IMR-90 (cell line): ENCODE measurements around the gene MBOAT2. TPM values are rescaled to one million over a fixed set of nuclear protein-coding genes. Genes with fewer than 3 reads are reported as not detected.

Source experiments
- ATAC-seq: fragments of 200-7000 bp; cut with Tn5 transposase; 2 replicates; pipeline ENCODE4 v1.9.1; 2020; ENCODE audit warnings: low read depth, mild to moderate bottlenecking, moderate library complexity
- BruUV-seq: library from RNA; stranded (reverse); fragments of 400-500 nt; replicated peaks from 2 replicates; lab custom pipeline; 2021; lab: Mats Ljungman, UMichigan
- CTCF ChIA-PET: fragments of 300-600 bp; formaldehyde crosslinking; extraction: SDS; loops from one replicate; lab custom pipeline; 2021; ENCODE audit warnings: antibody characterized with exemption; lab: Yijun Ruan, JAX
- POLR2A ChIA-PET: fragments of 300-600 bp; sonication (Branson Sonifier 250); formaldehyde crosslinking; loops from one replicate; lab custom pipeline; 2022; ENCODE audit warnings: antibody characterized with exemption; ENCODE audit not compliant: unreplicated experiment; lab: Charles Lee
- DNase-seq: peaks from one replicate; pipeline ENCODE4 v3.0.0; 2013
- H2AFZ ChIP-seq: replicated peaks from 2 replicates; pipeline ENCODE3; 2013; ENCODE audit warnings: low read length, mild to moderate bottlenecking; ENCODE audit not compliant: poor library complexity
- H2AK5ac ChIP-seq: 2 replicates; pipeline ENCODE4 v1.6.1; 2013; ENCODE audit warnings: low read depth, low read length, inconsistent platforms
- H2AK9ac ChIP-seq: replicated peaks from 2 replicates; pipeline ENCODE3; 2013; ENCODE audit warnings: mild to moderate bottlenecking, low read depth, low read length, moderate library complexity; ENCODE audit not compliant: poor library complexity
- H2BK120ac ChIP-seq: 2 replicates; pipeline ENCODE4 v1.6.1; 2013; ENCODE audit warnings: low read depth, low read length, inconsistent platforms
- H2BK15ac ChIP-seq: 3 replicates; pipeline ENCODE4 v1.6.1; 2013; ENCODE audit warnings: low read depth, low read length, inconsistent platforms
- H2BK20ac ChIP-seq: 2 replicates; pipeline ENCODE4 v1.6.1; 2013; ENCODE audit warnings: low read depth, mild to moderate bottlenecking, inconsistent platforms, low read length, moderate library complexity
- H2BK5ac ChIP-seq: 2 replicates; pipeline ENCODE4 v1.6.1; 2013; ENCODE audit warnings: mild to moderate bottlenecking, low read depth, low read length, inconsistent platforms; ENCODE audit not compliant: poor library complexity, severe bottlenecking
- H3K14ac ChIP-seq: replicated peaks from 2 replicates; pipeline ENCODE4 v1.6.1; 2013; ENCODE audit warnings: low read depth, low read length, inconsistent platforms
- H3K18ac ChIP-seq: 2 replicates; pipeline ENCODE4 v1.6.1; 2013; ENCODE audit warnings: low read depth, low read length, control low read depth
- H3K23ac ChIP-seq: 2 replicates; pipeline ENCODE4 v1.6.1; 2013; ENCODE audit warnings: low read depth, low read length, inconsistent platforms
- H3K27ac ChIP-seq: 2 replicates; pipeline ENCODE4 v1.5.1; 2013; ENCODE audit warnings: mild to moderate bottlenecking, control low read depth, low read length; ENCODE audit not compliant: insufficient read depth
- H3K27me3 ChIP-seq: 2 replicates; pipeline ENCODE4 v1.6.1; 2013; ENCODE audit warnings: low read length; ENCODE audit not compliant: control insufficient read depth, insufficient read depth
- H3K36me3 ChIP-seq: 2 replicates; pipeline ENCODE4 v1.6.1; 2013; ENCODE audit warnings: low read length, mixed read lengths; ENCODE audit not compliant: control insufficient read depth, insufficient read depth
- H3K4ac ChIP-seq: 2 replicates; pipeline ENCODE4 v1.6.1; 2013; ENCODE audit warnings: low read depth, low read length, inconsistent platforms
- H3K4me1 ChIP-seq: 2 replicates; pipeline ENCODE4 v1.6.1; 2013; ENCODE audit warnings: low read length, mixed read lengths; ENCODE audit not compliant: control insufficient read depth, insufficient read depth
- H3K4me2 ChIP-seq: 2 replicates; pipeline ENCODE4 v1.6.1; 2013; ENCODE audit warnings: low read depth, mild to moderate bottlenecking, control low read depth, low read length, moderate library complexity
- H3K4me3 ChIP-seq: 2 replicates; pipeline ENCODE4 v1.5.1; 2013; ENCODE audit warnings: low read depth, mild to moderate bottlenecking, control low read depth, low read length, moderate library complexity; ENCODE audit not compliant: insufficient read depth
- H3K56ac ChIP-seq: 2 replicates; pipeline ENCODE4 v1.6.1; 2013; ENCODE audit warnings: low read length, inconsistent platforms; ENCODE audit not compliant: insufficient read depth; ENCODE audit errors: extremely low read depth
- H3K79me1 ChIP-seq, 2 experiments: 2 replicates each; pipeline ENCODE4 v1.6.1; 2013; ENCODE audit warnings: low read length in 2 of 2, inconsistent platforms in 1 of 2, low read depth in 1 of 2
- H3K9ac ChIP-seq: 2 replicates; pipeline ENCODE4 v1.6.1; 2013; ENCODE audit warnings: low read depth, low read length, control low read depth
- H3K9me1 ChIP-seq: 2 replicates; pipeline ENCODE4 v1.6.1; 2013; ENCODE audit warnings: low read length, inconsistent platforms; ENCODE audit not compliant: insufficient read depth
- H3K9me3 ChIP-seq: 2 replicates; pipeline ENCODE4 v1.6.1; 2013; ENCODE audit warnings: low read length; ENCODE audit not compliant: control insufficient read depth, insufficient read depth
- H4K20me1 ChIP-seq: 2 replicates; pipeline ENCODE4 v1.6.1; 2013; ENCODE audit warnings: low read length, inconsistent platforms; ENCODE audit not compliant: insufficient read depth
- H4K5ac ChIP-seq: 2 replicates; pipeline ENCODE4 v1.6.1; 2013; ENCODE audit warnings: mild to moderate bottlenecking, low read depth, low read length, control low read depth
- H4K8ac ChIP-seq, 2 experiments: 2 replicates each; pipeline ENCODE4 v1.6.1; 2013; ENCODE audit warnings: low read depth in 2 of 2, low read length in 2 of 2, control low read depth in 1 of 2, inconsistent platforms in 1 of 2
- H4K91ac ChIP-seq: 2 replicates; pipeline ENCODE4 v1.6.1; 2013; ENCODE audit warnings: low read depth, low read length, inconsistent platforms; ENCODE audit not compliant: insufficient read depth
- CEBPB ChIP-seq: IDR thresholded peaks from 2 replicates; pipeline ENCODE4 v1.6.1; 2012; ENCODE audit warnings: low read depth, low read length, improper control_type of control experiment
- CHD1 ChIP-seq: IDR thresholded peaks from 2 replicates; pipeline ENCODE4 v1.6.1; 2012; ENCODE audit warnings: low read depth, low read length, improper control_type of control experiment
- FOS ChIP-seq: fragments of 150-350 bp; IDR thresholded peaks from 2 replicates; pipeline ENCODE4 v1.6.1; 2016; ENCODE audit warnings: low read depth, low read length
- MXI1 ChIP-seq: IDR thresholded peaks from 2 replicates; pipeline ENCODE4 v1.6.1; 2012; ENCODE audit warnings: low read depth, mild to moderate bottlenecking, low read length, moderate library complexity, borderline replicate concordance
- RAD21 ChIP-seq: IDR thresholded peaks from 2 replicates; pipeline ENCODE4 v1.6.1; 2012; ENCODE audit warnings: low read length, improper control_type of control experiment
- RFX5 ChIP-seq: IDR thresholded peaks from 2 replicates; pipeline ENCODE4 v1.8.0; 2012; ENCODE audit warnings: low read depth, mild to moderate bottlenecking, low read length, moderate library complexity
- WGBS, 2 experiments: methylation state at CpG; one replicate each; pipeline versions ENCODE4 v1.1.5 to v1.1.7; 2013; ENCODE audit warnings: missing lambda C conversion rate in 2 of 2; ENCODE audit not compliant: insufficient read length in 1 of 2; ENCODE audit errors: extremely low coverage in 2 of 2; 5-methylcytosine and 5-hydroxymethylcytosine counted together
- dilution Hi-C: fragments of 300-500 bp; cut with HindIII; formaldehyde crosslinking; loops from one replicate; pipeline ENCODE4 v1.14.3; 2018; ENCODE audit warnings: low sequenced_read_pairs; ENCODE audit not compliant: unreplicated experiment
- in situ Hi-C: fragments of 300-500 bp; cut with MboI; formaldehyde crosslinking; loops from 3 replicates; pipeline ENCODE4 v1.14.3; 2019; ENCODE audit warnings: low sequenced_read_pairs, inconsistent platforms, mixed read lengths
- intact Hi-C: fragments of 100-400 bp; cut with micrococcal nuclease; formaldehyde crosslinking; loops from 2 replicates; pipeline ENCODE4 v1.10.0; 2022
- polyA plus RNA-seq, 3 experiments: library from polyadenylated mRNA; depleted of rRNA; stranded (reverse); fragments of >200 nt; gene quantifications; 2 replicates each; pipeline ENCODE4 v1.2.3, GENCODE V29; 2012; ENCODE audit warnings: low replicate concordance in 1 of 3
- total RNA-seq: library from RNA; depleted of rRNA; stranded (reverse); fragments of >200 nt; gene quantifications from 2 replicates; pipeline ENCODE4 v1.2.3, GENCODE V29; 2012

The MBOAT2 gene
- total and polyA plus RNA-seq, 2 of the 4 experiments (the other 2 are of a cell fraction): 33.9 to 102 TPM

GRCh38 chr2:8821276-8822217 is 181.9 kb downstream of the MBOAT2 start:
- Histone ChIP-seq H3K4ac (no peak overlapping the region), H3K23ac (no peak overlapping the region), H3K36me3 (peaks cover 7% of the 10 kb centered on the region), H3K4me1 (peaks cover 4% of the 10 kb centered on the region), H2BK120ac (no peak overlapping the region), H3K9me1 (0 out of 2 replicates have a peak, but pooled peaks cover 3% of the 10 kb centered on the region), H3K9me3 (no peaks in the 10 kb centered on the region), H4K20me1 (peaks cover 6% of the 10 kb centered on the region; the same call in 1 of the 2 replicates), H2AK9ac (no peak overlapping the region), H3K27me3 (no peaks in the 10 kb centered on the region), H3K4me3 (no peak overlapping the region), H3K18ac (no peak overlapping the region), H3K27ac (no peak overlapping the region), H2BK15ac (no peak overlapping the region), H4K5ac (no peak overlapping the region), H3K9ac (no peak overlapping the region), H3K79me1 (peaks cover 3 to 20% of the 10 kb centered on the region in 2 experiments; a peak in 3 of 4 replicates), H2BK20ac (no peak overlapping the region), H2BK5ac (no peak overlapping the region), H4K8ac (no peak overlapping the region), H3K56ac (no peak overlapping the region), H3K14ac (no peak overlapping the region; the same call in 1 of the 2 replicates), H2AFZ (no peak overlapping the region), H4K91ac (no peak overlapping the region), H3K4me2 (no peak overlapping the region), H2AK5ac (no peak overlapping the region)
- intact Hi-C loops (no loop called here), in situ Hi-C loops (no loop called here), dilution Hi-C loops (no loop called here)
- DNase-seq: peak; percentile 56
- 94% methylated on average over 2 of the region's 8 CpGs; no CpG with 5 or more reads in 1 of the 2 experiments for WGBS, 2 experiments
- TF ChIP-seq CEBPB: peak; percentile 96
- TF ChIP-seq MXI1: no peak
- TF ChIP-seq CHD1: no peak
- no peak for TF ChIP-seq RFX5
- TF ChIP-seq RAD21: no peak
- TF ChIP-seq FOS: no peak
- BruUV-seq: no TSS peak
- ATAC-seq: peak; percentile 76
- POLR2A ChIA-PET: interaction anchor here (0.6 kb wide), 1 partner anchor 23 kb away, joined by 4 read pairs; no protein-coding TSS in a partner anchor
- CTCF ChIA-PET: no interaction called here
